ENCODE data around the gene LLGL2.

LLGL2 gene

GRCh38 chr17:75607086-75607485, 81.6 kb downstream of the LLGL2 start:
- H3K9ac ChIP-seq = no peak overlapping the region
- H3K4me3 ChIP-seq (IDR thresholded peaks at IDR 0.05; ENCODE audit: insufficient read depth, low read depth, low read length) = no peak overlapping the region
- no peaks in the 10 kb centered on the region for H4K20me1 ChIP-seq (ENCODE audit: insufficient read depth)
- no peaks in the 10 kb centered on the region for H3K4me1 ChIP-seq (ENCODE audit: low read depth, poor library complexity, severe bottlenecking)
- H3K27me3 ChIP-seq (ENCODE audit: insufficient read depth, low read depth) = peaks cover 57% of the 10 kb centered on the region
- H2AFZ ChIP-seq (ENCODE audit: low read depth) = no peak overlapping the region
- no peaks in the 10 kb centered on the region for H3K79me2 ChIP-seq (ENCODE audit: insufficient read depth, low read depth)
- no peak overlapping the region for H3K4me2 ChIP-seq
- TF ChIP-seq CTCF (conservative IDR thresholded peaks at IDR 0.05; ENCODE audit: low read depth, low read length) = no peak
- no peak overlapping the region for H3K27ac ChIP-seq
- no peaks in the 10 kb centered on the region for H3K36me3 ChIP-seq (ENCODE audit: insufficient read depth)

- no peak overlapping the region for H3K4me3 ChIP-seq (IDR thresholded peaks at IDR 0.05; ENCODE audit: insufficient read depth, low read depth, low read length)
- no peaks in the 10 kb centered on the region for H3K4me1 ChIP-seq (ENCODE audit: low read depth, poor library complexity, severe bottlenecking)
- no peak overlapping the region for H3K4me2 ChIP-seq
- TF ChIP-seq CTCF (conservative IDR thresholded peaks at IDR 0.05; ENCODE audit: low read depth, low read length) = no peak
- no peak overlapping the region for H3K9ac ChIP-seq
- H4K20me1 ChIP-seq (ENCODE audit: insufficient read depth) = no peaks in the 10 kb centered on the region
- H2AFZ ChIP-seq (ENCODE audit: low read depth) = no peak overlapping the region
- no peak overlapping the region for H3K27ac ChIP-seq
- H3K36me3 ChIP-seq (ENCODE audit: insufficient read depth) = no peaks in the 10 kb centered on the region
- no peaks in the 10 kb centered on the region for H3K79me2 ChIP-seq (ENCODE audit: insufficient read depth, low read depth)
- peaks cover 76% of the 10 kb centered on the region for H3K27me3 ChIP-seq (ENCODE audit: insufficient read depth, low read depth)
These were observed 84.8 kb downstream of the LLGL2 start for GRCh38 chr17:75610103-75610984.

GRCh38 chr17:75611851-75612429, 86.4 kb downstream of the LLGL2 start:
- Histone ChIP-seq H3K79me2 (ENCODE audit: insufficient read depth, low read depth) (no peaks in the 10 kb centered on the region), H3K36me3 (ENCODE audit: insufficient read depth) (no peaks in the 10 kb centered on the region), H3K4me2 (no peak overlapping the region), H3K27me3 (ENCODE audit: insufficient read depth, low read depth) (peaks cover 88% of the 10 kb centered on the region), H3K9ac (no peak overlapping the region), H2AFZ (ENCODE audit: low read depth) (no peak overlapping the region), H3K4me1 (ENCODE audit: low read depth, poor library complexity, severe bottlenecking) (no peaks in the 10 kb centered on the region), H3K27ac (no peak overlapping the region), H4K20me1 (ENCODE audit: insufficient read depth) (no peaks in the 10 kb centered on the region), H3K4me3 (IDR thresholded peaks at IDR 0.05; ENCODE audit: insufficient read depth, low read depth, low read length) (no peak overlapping the region)
- no peak for TF ChIP-seq CTCF (conservative IDR thresholded peaks at IDR 0.05; ENCODE audit: low read depth, low read length)

GRCh38 chr17:75612906-75613626, 87.6 kb downstream of the LLGL2 start:
- H2AFZ ChIP-seq (ENCODE audit: low read depth) = no peak overlapping the region
- H3K36me3 ChIP-seq (ENCODE audit: insufficient read depth) = no peaks in the 10 kb centered on the region
- H3K4me3 ChIP-seq (IDR thresholded peaks at IDR 0.05; ENCODE audit: insufficient read depth, low read depth, low read length) = no peak overlapping the region
- no peaks in the 10 kb centered on the region for H3K4me1 ChIP-seq (ENCODE audit: low read depth, poor library complexity, severe bottlenecking)
- H4K20me1 ChIP-seq (ENCODE audit: insufficient read depth) = no peaks in the 10 kb centered on the region
- H3K79me2 ChIP-seq (ENCODE audit: insufficient read depth, low read depth) = no peaks in the 10 kb centered on the region
- no peak overlapping the region for H3K9ac ChIP-seq
- no peak for TF ChIP-seq CTCF (conservative IDR thresholded peaks at IDR 0.05; ENCODE audit: low read depth, low read length)
- no peak overlapping the region for H3K4me2 ChIP-seq
- H3K27ac ChIP-seq = no peak overlapping the region
- H3K27me3 ChIP-seq (ENCODE audit: insufficient read depth, low read depth) = peaks cover 93% of the 10 kb centered on the region

Data from KMS-11 (cell line).